NCI-H226 (cell line): Measurements from ENCODE around the gene PRR20B.
"Not testable (repeated sequence)": the region's sequence is repeated elsewhere in the genome, so short reads cannot be mapped to it uniquely, and the experiment has no call there.

Experiments
- DNase-seq: peaks from one replicate; pipeline ENCODE4 v3.0.0-alpha.2; 2015

PRR20B gene

GRCh38 chr13:57147188-57147587, at the start of gene PRR20B:
PRR20B (plus strand) TSS chr13:57147488; CDS start chr13:57147875, 387 bp downstream.
- not testable (repeated sequence) for DNase-seq

- no peak for DNase-seq
Measured at GRCh38 chr13:57114945-57115344, 32.3 kb upstream of the PRR20B start.

GRCh38 chr13:57123681-57124080, 23.6 kb upstream of the PRR20B start:
- no peak for DNase-seq

GRCh38 chr13:57128909-57129308, 18.4 kb upstream of the PRR20B start:
- DNase-seq = no peak

- DNase-seq = no peak
Measured at GRCh38 chr13:57136093-57136492, 11.2 kb upstream of the PRR20B start.

GRCh38 chr13:57137585-57137984, 9.7 kb upstream of the PRR20B start:
- DNase-seq = no peak

GRCh38 chr13:57138988-57139387, 8.3 kb upstream of the PRR20B start:
- DNase-seq = no peak

- not testable (repeated sequence) for DNase-seq
Measured at GRCh38 chr13:57139781-57140180, 7.5 kb upstream of the PRR20B start.

GRCh38 chr13:57140235-57140968, 6.9 kb upstream of the PRR20B start, which contains the start of gene PRR20A:
PRR20A (plus strand) TSS chr13:57140918; CDS start chr13:57141305, 387 bp downstream.
- DNase-seq = not testable (repeated sequence)

- not testable (repeated sequence) for DNase-seq
Measured at GRCh38 chr13:57148106-57148505, 818 bp downstream of the PRR20B start.

GRCh38 chr13:57153761-57154160, 6.5 kb downstream of the PRR20B start, which contains the start of gene PRR20C:
PRR20C (plus strand) TSS chr13:57154061; CDS start chr13:57154448, 387 bp downstream.
- not testable (repeated sequence) for DNase-seq

GRCh38 chr13:57160332-57160731, 13.0 kb downstream of the PRR20B start, which contains the start of gene PRR20D:
PRR20D (plus strand) TSS chr13:57160632; CDS start chr13:57161019, 387 bp downstream.
- DNase-seq = not testable (repeated sequence)

- DNase-seq = not testable (repeated sequence)
Measured at GRCh38 chr13:57166897-57167296, 19.6 kb downstream of the PRR20B start, which contains the start of gene PRR20E. PRR20E (plus strand) TSS chr13:57167197; CDS start chr13:57167584, 387 bp downstream.

- no peak for DNase-seq
Measured at GRCh38 chr13:57191667-57192066, 44.4 kb downstream of the PRR20B start.
